GM10248 (cell line): ENCODE measurements around the gene CLEC3B.
"Not testable (repeated sequence)": the region's sequence is repeated elsewhere in the genome, so short reads cannot be mapped to it uniquely, and the experiment has no call there.

Source experiments
- CTCF ChIA-PET: fragments of 300-600 bp; sonication (Branson Sonifier 250); formaldehyde crosslinking; extraction: SDS; loops from one replicate; lab custom pipeline; 2021; ENCODE audit warnings: antibody characterized with exemption; lab: Yijun Ruan, JAX
- POLR2A ChIA-PET: fragments of 350-650 bp; sonication (Branson Sonifier 250); formaldehyde crosslinking; extraction: SDS; loops from one replicate; lab custom pipeline; 2020; ENCODE audit warnings: antibody characterized with exemption; lab: Yijun Ruan, JAX
- DNase-seq: peaks from one replicate; pipeline ENCODE4 v3.0.0; 2012; ENCODE audit errors: extremely low spot score
- CTCF ChIP-seq: IDR thresholded peaks from 2 replicates; pipeline ENCODE4 v1.5.1; 2012; ENCODE audit warnings: mild to moderate bottlenecking, low read depth; ENCODE audit errors: extremely low read depth, missing control alignments, control extremely low read depth

Gene CLEC3B

DNA sequence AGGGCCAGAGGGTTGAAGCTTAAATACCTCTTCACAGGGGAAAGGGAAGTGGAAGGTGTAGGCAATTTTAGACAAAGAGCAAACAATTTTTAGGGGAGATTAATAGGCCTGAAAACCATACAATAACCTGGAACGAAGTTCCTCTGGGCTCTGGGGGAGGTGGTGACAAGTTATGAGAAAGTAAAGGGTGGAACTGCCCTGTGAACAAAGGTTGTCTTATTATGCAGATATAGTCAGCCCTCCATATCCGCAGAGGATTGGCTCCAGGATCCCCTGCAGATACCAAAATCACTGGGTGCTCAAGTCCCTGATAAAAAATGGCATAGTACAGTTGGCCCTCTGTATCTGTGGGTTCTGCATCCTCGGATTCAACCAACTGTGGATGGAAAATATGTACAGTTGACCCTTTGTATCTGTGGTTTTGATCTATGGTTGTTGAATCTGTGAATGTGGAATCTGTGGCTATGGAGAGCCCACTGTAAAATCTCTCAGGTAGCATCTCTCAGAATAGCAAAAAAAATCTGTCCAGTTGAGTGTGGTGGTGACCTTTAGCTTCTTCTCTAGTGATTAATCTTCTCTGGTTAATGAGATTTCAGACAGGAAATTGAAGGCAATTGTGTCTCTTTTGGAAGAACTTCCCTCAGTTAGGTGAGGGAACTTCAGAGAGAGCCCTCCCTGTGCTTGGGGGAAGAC is 40.2 kb downstream of the CLEC3B start:
- ChIA-PET CTCF (interaction anchor here (0.9 to 1.5 kb wide), 4 partner anchors 10 to 26 kb away, joined by 3 read pairs; no protein-coding TSS in a partner anchor), POLR2A (no interaction called here)
- TF ChIP-seq CTCF: no peak
- no peak for DNase-seq

GRCh38 chr3:45067486-45067885 is 41.4 kb downstream of the CLEC3B start:
- TF ChIP-seq CTCF: no peak
- no peak for DNase-seq
- ChIA-PET CTCF (interaction anchor here (0.8 to 1.3 kb wide), 2 partner anchors 19 to 27 kb away, joined by 3 read pairs; no protein-coding TSS in a partner anchor), POLR2A (no interaction called here)

GRCh38 chr3:45067941-45068340 is 41.8 kb downstream of the CLEC3B start:
- no peak for DNase-seq
- no peak for TF ChIP-seq CTCF
- POLR2A ChIA-PET: no interaction called here
- CTCF ChIA-PET: interaction anchor here (1.3 kb wide), 1 partner anchor 27 kb away, joined by 3 read pairs; no protein-coding TSS in a partner anchor

DNA sequence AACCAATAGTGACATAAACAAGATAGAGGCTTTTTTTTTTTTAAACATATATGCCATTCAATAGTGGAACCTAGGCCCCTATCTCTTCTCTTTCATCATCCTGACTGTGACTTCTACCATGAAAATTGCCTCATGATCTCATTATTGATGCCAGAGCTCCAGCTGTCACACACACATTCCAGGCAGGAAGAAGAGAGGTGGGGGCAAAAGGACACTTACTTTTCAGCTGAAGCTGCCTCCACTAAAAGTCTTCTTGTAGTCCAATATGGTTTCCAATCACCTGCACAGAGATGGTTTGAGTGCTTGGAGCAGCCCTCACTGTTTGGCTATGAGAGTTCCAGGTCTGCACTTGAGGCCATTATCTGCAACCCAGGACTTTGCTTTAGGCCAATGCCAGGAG is 45.0 kb downstream of the CLEC3B start:
- DNase-seq: no peak
- POLR2A ChIA-PET: no interaction called here
- no peak for TF ChIP-seq CTCF
- CTCF ChIA-PET: interaction anchor here (1.4 to 2.2 kb wide), 2 partner anchors 16 to 34 kb away, joined by 3 to 7 read pairs; no protein-coding TSS in a partner anchor

DNA sequence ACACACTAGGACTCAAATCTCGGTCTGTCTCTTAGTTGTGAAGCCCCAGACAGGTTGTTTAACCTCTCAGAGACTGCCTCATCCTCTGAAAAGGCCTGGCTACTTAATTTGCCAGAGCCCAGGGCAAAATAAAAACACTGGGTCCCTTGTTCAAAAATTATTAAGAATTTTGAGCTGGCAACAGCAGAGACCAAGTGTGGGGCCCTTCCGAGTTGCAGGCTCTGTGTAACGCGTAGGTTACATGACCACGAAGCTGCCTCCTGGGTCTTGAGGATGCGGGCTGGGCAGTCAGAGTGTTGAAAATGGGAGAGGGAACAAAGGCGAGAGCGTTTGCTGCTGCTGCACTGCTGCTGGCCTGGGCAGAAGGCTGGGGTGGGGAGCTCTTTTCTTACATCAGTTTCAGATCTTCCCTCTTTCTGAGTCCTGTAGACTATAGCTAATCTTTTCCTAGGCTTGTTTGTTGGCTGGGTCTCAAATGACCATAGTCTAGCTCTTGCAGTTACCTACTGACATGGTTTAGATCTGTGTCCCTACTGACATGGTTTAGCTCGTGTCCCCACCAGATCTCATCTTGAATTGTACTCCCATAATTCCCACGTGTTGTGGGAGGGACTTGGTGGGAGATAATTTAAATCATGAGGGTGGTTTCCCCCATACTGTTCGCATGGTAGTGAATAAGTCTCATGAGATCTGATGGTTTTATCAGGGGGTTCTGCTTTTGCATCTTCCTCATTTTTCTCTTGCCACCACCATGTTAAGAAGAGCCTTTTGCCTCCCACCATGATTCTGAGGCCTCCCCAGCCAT is 49.9 kb downstream of the CLEC3B start:
- TF ChIP-seq CTCF: no peak
- DNase-seq: no peak
- ChIA-PET POLR2A (no interaction called here), CTCF (interaction anchor here (1.1 to 1.4 kb wide), 2 partner anchors 13 to 38 kb away, joined by 4 read pairs; no protein-coding TSS in a partner anchor)

DNA sequence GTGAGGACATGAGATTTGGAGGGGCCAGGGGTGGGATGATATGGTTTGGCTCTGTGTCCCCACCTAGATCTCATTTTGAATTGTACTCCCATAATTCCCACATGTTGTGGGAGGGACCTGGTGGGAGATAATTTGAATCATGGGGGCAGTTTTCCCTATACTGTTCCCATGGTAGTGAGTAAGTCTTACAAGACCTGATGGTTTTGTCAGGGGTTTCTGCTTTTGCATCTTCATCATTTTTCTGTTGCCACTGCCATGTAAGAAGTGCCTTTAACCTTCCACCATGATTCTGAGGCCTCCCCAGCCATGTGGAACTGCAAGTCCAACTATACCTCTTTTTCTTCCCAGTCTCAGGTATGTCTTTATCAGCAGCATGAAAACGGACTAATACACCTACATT is 52.2 kb downstream of the CLEC3B start:
- DNase-seq, POLR2A ChIA-PET, CTCF ChIA-PET: not testable (repeated sequence)
